SK-N-SH treated with all-trans-retinoic acid at 6 μM for 48 hours (cell line): ENCODE results near the gene GORAB.

ENCODE experiments used
- GLIS3 ChIP-seq: fragments of 250-450 bp; sonication (Bioruptor Pico); IDR thresholded peaks from 2 replicates; pipeline ENCODE4 v1.5.0; 2020; ENCODE audit warnings: mild to moderate bottlenecking, moderate library complexity
- RARB ChIP-seq: fragments of 250-450 bp; sonication (Bioruptor Pico); IDR thresholded peaks from 2 replicates; pipeline ENCODE4 v1.8.0; 2021; ENCODE audit warnings: mild to moderate bottlenecking, moderate library complexity
- ZNF8 ChIP-seq: fragments of 450-650 bp; formaldehyde crosslinking; IDR thresholded peaks from 2 replicates; pipeline ENCODE4 v1.5.0; 2020; ENCODE audit warnings: mild to moderate bottlenecking, moderate library complexity
- TF ChIP-seq, protein P1 (sequence below): fragments of 250-450 bp; sonication (Bioruptor Pico); IDR thresholded peaks from 2 replicates; pipeline ENCODE4 v1.5.1; 2021; ENCODE audit warnings: mild to moderate bottlenecking, moderate library complexity

DNA sequence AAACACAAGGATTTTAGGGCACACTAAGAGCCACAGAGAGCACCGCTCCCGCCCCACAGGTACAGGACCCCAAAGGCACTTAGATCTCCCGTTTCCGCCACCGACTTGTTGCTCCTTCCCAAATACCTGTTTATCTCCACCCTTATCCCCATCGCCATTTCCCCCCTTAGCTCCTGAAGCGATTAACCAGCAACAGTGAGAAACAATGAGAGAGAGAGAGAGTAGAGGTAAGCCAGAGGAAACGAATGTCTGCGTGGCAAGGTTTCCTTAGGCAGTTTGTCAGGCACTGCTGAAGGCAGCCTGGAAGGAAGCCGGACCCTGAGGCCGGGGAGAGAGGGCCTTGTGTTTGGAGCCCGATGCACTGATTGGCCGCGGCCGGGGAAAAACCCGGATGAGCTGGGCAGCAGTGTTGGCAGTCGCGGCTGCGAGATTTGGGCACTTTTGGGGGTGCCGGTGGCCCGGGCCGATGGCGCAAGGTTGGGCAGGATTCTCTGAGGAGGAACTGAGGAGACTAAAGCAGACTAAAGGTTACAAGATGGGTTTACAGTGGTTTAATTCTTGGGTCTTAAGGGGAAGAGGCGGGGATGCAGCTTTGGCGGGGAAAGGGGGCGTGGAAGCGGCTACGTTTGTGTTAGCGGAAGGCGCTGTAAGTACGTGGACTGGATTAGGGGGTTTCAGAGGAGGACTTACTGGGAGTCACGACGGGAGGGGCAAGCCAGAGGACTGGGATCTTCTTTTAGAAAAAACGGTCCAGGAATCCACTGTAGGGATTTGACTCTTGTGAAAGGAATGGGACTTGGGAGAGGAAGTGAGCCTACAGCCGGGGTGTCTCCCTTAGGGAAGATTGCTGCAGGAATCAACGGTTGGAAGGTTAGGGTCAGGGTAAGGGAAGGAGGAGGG is at the start of gene GORAB:
- TF ChIP-seq GLIS3 (CRISPR knock-in tag) (no peak), ZNF8 (no peak), RARB (CRISPR knock-in tag) (no peak; the same call in 1 of the 2 replicates)
- TF ChIP-seq, protein P1, sequence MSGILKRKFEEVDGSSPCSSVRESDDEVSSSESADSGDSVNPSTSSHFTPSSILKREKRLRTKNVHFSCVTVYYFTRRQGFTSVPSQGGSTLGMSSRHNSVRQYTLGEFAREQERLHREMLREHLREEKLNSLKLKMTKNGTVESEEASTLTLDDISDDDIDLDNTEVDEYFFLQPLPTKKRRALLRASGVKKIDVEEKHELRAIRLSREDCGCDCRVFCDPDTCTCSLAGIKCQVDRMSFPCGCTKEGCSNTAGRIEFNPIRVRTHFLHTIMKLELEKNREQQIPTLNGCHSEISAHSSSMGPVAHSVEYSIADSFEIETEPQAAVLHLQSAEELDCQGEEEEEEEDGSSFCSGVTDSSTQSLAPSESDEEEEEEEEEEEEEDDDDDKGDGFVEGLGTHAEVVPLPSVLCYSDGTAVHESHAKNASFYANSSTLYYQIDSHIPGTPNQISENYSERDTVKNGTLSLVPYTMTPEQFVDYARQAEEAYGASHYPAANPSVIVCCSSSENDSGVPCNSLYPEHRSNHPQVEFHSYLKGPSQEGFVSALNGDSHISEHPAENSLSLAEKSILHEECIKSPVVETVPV (CRISPR knock-in tag) = no peak
